GM21528 (cell line): ENCODE data around the gene NKX1-2.

Experiments used
- ATAC-seq: cut with Tn5 transposase; IDR thresholded peaks from one replicate; pipeline ENCODE4 v1.9.1; 2021; ENCODE audit warnings: mild to moderate bottlenecking, moderate library complexity; ENCODE audit not compliant: unreplicated experiment, low FRiP score

NKX1-2 gene

DNA sequence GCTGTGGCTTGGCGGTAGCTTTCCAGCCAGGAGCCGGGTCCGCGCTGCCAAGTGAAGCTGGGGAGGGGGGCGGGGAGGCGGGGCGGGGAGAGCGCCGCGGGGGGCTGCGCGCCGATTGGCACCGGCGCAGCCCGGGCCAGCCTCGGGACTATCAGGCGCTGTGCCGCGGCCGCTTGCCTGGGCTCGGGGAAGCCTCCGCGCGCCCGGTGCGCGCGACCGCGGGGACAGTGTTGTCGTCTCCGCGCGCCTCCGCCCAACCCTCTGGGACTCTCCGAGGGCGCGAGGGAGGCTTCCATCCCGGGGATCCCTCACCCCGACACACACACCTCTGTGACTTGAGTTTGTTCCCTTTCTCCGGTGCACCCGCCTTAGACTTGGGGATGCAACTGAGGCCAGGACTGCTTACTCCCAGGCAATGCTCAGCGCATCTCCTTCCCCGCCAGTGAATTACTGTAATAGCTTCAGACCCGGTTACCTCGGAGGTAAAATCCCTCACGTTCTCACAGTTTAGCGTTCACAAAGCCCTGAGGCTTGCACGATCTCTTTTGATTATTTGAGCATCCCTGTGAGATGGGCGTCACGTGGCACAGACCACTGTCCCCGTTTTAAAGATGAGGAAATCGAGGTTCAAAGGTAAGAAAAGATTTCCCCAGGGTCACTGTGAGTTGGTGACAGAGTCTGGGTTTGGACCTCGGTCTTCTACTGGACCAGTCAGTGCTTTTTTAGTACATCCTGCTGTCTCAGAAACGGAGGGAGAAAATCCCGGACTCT is at the start of gene NKX1-2:
TSS of gene NKX1-2 (minus strand) at position 24 of the 771 bp plus-strand sequence. CDS start 92 bp downstream, outside the sequence.
- no peak for ATAC-seq

- ATAC-seq, result no peak
These were observed 48.2 kb upstream of the NKX1-2 start for GRCh38 chr10:124498056-124498455.

DNA sequence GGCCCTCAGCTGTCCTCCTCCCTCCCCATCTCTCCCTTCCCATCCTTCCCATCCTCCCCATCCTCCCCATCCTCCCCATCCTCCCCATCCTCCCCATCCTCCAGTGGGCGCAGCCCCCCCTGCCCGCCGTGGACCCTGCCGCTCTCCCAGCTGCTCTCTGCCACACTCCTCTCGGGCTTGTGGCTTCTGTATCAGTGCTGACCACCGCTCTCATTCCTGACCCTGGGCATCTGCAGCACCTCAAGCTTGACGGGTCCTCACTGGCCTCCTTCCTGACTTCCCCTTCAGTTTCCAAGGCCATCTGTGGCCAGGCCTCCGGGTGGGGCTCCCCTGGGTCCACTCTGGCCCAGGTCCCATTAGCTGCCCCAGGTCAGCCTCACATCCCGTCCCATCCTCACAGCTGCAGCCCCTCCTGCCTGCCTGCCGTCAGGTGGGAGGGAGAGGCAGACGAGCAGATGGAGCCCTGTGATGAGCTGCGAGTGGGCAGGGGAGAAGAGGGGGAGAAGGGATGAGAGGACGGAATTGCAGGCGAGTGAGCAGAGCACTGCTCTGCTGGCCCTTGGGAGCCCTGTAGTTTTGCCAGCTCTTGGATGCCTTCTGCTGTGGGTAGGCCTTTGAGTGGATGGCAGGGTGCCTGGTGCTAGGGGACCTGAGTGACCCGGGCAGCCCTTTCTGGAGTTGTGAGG is 47.5 kb upstream of the NKX1-2 start:
- ATAC-seq, result no peak

DNA sequence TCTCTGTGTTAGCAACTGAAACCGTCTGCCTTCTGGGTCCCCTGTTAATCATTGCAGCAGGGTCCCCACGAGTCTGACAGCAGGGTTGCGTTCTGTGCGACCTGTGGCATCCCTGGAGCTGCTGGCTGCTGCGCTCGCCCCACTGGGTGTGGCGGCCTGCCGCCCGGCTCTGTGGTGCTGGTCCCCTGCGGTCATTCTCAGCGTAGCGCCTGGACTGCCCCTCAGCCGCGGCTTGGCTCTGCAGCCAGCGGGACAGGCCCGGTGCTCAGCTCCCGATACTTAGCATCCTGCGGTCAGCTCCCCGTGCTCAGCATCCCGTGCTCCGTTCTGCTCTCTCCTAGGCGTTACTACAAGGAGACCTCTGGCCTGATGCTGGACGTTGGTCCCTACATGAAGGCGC is 46.8 kb upstream of the NKX1-2 start:
- no peak for ATAC-seq

GRCh38 chr10:124496150-124496549 is 46.3 kb upstream of the NKX1-2 start:
- no peak for ATAC-seq

DNA sequence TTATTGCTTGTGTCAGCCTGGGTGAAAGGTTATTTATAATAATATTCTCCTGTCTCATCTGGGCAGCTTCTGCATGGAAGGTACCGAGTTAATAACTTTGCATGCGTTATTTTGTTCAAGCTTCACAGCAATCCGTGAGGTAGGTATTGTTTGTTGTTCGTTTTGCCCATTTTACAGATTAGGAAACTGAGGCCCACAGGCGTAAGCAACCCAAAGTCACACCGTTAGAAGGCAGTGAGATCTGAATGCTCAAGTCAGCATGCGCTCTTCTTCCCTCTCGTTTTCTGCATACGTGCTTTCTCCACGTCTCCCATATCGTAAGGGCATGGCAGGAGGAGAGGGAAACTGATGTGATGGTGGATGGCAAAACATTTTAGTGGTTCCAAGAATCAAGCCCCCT is 45.9 kb upstream of the NKX1-2 start:
- ATAC-seq, result no peak

GRCh38 chr10:124495162-124495561 is 45.3 kb upstream of the NKX1-2 start:
- no peak for ATAC-seq

GRCh38 chr10:124494046-124494807 is 44.4 kb upstream of the NKX1-2 start:
- no peak for ATAC-seq

DNA sequence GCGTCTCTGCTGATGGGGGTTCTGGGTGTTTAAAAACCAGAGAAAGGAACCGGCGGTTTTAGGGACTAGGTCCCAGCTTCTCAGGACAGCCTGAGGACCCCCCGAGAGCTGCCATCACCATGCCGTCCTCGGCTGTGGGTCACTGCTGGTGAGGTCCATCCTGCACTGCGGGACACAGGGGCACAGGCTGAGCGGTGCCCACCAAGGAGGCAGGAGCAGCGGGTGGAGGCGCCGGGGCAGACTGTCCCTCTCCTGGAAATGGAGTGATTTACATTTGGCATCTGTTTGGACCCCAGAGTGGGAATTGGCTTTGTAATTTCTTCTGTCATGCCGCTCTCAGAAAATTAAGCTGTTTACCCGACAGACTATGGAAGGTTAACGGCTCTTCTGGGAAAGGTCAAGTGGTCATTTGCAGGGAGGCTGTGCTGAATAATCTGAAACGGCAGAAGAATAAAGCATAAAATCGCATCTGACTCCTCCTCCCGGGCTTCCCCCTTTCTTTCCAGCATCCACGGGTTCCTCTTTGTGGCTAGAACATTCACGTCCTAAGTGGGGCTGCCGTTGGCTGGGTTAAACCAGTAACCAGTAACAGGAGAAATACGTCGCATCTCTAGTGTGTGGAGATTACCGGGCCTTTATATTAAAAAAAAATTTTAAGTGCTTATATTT is 43.5 kb upstream of the NKX1-2 start:
- ATAC-seq, result no peak

GRCh38 chr10:124492266-124492665 is 42.4 kb upstream of the NKX1-2 start:
- no peak for ATAC-seq

DNA sequence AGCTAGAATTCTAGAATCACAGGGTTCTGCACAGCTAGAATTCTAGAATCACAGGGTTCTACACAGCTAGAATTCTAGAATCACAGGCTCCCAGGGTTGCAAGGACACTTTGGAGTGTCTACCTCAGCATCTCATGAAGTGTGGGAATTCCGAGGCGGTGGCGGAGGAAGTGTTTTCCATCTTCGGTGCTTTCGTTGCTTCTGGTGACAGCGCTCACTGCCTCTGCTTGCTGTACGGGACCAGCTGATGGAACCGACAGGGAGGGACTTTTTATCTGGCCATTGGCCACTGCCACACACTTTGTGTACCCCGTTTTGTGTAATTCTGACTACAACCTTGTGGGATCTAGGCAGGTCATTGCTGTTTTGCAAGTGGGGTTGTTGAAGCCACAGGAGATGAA is 41.3 kb upstream of the NKX1-2 start:
- ATAC-seq, result no peak

GRCh38 chr10:124486635-124487034 is 36.8 kb upstream of the NKX1-2 start:
- ATAC-seq, result no peak

DNA sequence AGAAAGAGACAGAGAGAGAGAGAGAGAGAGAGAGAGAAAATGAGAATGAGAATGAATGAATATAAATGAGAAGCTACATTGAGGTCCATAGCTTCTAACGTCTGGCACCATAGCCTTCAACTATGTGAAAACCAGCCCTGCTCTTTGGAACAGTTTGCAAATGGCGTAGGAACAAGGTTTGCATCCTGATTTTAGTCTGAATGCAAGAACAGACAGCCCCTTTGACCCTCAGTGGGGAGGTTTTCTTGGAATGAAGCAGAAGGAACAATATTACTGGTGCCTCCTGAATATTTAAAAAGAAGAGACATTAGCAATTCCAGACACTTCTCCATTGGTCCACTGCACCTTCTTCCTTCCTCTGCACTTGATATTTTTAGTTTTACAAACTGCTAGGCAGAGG is 34.8 kb upstream of the NKX1-2 start:
- no peak for ATAC-seq

DNA sequence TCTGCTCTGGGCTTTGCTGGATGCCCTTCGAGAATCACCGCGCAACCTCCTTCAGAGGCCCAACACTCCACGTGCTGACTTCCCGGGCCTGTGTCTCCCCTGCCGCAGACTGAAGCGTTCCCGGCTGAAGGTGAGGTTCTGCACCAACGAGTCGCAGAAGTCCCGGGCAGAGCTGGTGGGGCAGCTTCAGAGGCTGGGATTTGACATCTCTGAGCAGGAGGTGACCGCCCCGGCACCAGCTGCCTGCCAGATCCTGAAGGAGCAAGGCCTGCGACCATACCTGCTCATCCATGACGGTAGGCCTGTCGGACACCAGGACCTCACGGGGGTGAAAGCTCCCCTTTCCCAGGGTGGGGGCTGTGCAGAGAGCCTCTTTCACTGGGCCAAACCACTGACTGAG is 34.2 kb upstream of the NKX1-2 start:
- ATAC-seq, result no peak

- ATAC-seq, result no peak
These were observed 33.0 kb upstream of the NKX1-2 start for GRCh38 chr10:124482876-124483275.

DNA sequence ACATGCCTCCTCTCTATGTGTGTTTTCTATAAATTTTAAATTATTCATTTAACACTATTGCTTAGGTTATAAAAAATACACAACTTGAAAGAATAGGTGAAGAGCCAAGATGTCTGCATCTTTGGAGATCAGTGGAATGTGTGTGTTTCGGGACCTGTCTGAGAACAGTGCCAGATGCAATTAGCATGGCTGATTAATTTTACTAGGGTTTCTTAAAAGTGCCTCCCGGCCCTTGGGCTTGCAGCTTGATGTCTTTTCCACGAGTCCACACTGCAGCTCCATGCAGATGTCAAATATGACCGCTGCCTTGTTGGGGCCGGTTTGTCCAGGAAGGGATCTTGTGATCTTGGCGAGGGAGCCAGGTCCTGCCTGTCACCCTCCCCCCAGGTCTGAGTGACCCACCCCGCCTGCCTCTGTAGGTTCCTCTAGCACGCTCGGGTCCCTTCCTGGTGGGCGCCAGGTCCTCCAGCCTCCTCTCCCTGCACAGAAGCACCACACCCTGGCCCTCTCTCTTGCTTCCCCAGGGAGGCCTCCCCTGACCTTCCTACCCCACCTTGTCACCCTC is 32.5 kb upstream of the NKX1-2 start:
- ATAC-seq, result no peak

DNA sequence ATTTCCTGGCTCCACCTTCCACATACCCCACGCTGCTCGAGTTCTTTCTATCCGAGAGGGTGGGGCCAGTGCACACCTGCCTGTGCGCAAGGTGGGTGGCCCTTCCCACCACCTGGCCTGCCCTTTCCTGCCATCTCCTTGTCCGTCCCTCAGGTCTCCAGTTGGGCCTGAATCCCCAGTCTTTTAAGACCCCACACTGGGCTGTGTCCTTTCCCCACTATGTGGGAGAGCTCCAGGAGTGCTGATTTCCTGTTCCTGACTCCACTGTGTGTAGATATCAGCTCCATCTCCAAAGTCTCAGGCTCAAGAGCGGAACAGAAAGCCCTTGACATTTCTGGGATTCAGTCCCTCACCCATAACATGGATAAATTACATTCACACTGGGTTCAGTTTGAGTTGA is 31.9 kb upstream of the NKX1-2 start:
- no peak for ATAC-seq

DNA sequence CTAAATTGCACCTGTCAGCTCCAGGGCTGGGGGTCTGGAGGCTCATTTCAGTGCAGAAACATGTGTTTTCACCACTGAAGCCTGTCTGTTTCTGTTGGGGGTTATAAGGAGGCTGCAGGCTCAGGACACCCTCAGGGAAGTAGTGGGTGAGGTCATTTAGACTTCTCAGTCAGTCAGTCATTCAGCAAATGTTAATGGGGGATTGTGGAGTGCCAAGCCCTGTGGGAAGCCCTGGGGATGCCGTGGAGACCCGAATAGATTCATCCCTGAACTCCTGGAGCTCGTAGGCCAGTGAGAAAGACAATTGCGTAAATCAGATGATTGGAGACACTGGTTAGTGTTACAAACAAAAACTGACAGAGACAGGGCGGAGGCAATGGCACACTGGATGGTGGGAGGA is 31.0 kb upstream of the NKX1-2 start:
- no peak for ATAC-seq

DNA sequence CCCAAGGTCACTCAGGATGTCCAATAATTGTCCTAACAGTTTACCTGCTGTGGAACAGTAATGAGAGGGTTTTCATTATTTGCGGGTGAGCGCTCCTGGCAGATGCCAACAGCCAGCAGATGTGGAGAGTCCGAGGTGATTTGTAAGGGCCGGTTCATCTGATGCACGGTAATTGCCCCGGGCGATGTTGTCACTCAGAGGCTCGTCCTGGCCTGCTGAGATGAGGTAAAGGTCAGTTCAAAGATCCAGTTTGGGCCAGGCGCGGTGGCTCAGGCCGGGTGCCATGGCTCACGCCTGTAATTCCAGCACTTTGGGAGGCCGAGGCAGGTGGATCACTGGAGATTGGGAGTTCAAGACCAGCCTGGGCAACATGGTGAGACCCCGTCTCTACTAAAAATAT is 28.7 kb upstream of the NKX1-2 start:
- ATAC-seq, result no peak

- no peak for ATAC-seq
These were observed 28.0 kb upstream of the NKX1-2 start for GRCh38 chr10:124477614-124478363.
